Ramos (cell line): ENCODE results near the gene COP1.

Experiments
- in situ Hi-C: fragments of 300-500 bp; cut with MboI; formaldehyde crosslinking; loops from one replicate; pipeline ENCODE4 v1.14.3; 2022; ENCODE audit warnings: low sequenced_read_pairs; ENCODE audit not compliant: unreplicated experiment

The COP1 gene

DNA sequence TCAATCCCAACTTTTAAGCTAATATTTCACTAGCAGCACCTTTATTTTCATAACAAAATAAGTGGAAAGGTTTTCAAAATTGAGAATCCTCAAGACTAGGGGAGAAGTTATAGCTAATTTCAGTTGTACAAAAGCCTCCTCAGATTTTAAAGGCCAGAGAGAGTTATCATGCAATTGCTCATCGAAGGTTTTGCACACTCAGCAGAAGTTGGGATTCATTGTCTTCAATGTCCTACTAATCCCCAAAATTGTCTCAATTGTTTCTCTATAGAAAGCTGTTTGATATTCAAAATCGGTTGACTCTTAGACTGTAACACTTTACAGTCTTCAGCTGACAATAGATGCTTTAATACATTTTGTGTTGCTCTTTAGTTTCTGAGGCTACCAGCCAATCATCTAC is 293.0 kb downstream of the COP1 start:
- in situ Hi-C loops: no loop called here

DNA sequence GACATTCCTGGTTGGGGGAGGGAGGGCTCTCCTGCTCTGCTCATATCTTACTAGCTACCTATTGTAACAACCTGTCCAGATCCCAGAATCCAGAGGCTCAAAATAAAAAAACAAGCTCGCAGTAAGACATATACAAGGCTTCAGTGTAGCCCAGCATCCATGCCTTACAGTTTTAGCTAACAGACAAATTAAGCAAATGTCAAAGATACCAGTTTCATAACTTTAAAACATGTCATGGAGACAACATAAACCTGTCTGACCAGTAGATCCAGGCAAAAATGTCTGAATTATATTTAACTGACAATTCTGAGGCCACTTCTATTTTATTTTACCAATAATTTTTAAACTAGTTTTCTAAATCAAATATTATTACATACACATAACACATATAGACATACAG is 295.9 kb downstream of the COP1 start:
- in situ Hi-C loops: no loop called here

GRCh38 chr1:175906370-175906769 is 300.7 kb downstream of the COP1 start:
- in situ Hi-C loops: no loop called here

GRCh38 chr1:175904808-175905207 is 302.3 kb downstream of the COP1 start:
- in situ Hi-C loops: no loop called here

- in situ Hi-C loops: no loop called here
These were observed 304.8 kb downstream of the COP1 start for GRCh38 chr1:175902281-175902680.

GRCh38 chr1:175901076-175901836 is 305.8 kb downstream of the COP1 start:
- in situ Hi-C loops: no loop called here

DNA sequence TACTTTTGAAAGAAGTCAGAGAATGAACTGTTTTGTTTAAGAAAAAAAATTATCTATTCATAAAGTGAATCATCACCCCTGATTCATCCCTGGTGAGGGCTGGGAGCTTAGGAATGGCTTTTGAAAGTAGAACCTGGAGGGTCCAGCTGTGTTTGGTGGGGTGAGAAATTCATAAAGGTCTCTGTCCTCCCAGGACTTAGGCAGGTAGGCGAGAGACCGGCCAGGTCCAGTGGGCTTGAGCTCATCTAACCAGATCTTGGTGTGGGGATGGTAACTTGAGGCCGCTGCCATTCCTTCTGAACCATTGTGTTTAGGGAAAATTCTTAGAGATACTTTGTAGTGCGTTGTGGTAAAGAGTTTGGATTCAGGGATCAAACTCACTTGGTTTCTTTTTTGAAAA is 306.9 kb downstream of the COP1 start:
- in situ Hi-C loops: no loop called here

DNA sequence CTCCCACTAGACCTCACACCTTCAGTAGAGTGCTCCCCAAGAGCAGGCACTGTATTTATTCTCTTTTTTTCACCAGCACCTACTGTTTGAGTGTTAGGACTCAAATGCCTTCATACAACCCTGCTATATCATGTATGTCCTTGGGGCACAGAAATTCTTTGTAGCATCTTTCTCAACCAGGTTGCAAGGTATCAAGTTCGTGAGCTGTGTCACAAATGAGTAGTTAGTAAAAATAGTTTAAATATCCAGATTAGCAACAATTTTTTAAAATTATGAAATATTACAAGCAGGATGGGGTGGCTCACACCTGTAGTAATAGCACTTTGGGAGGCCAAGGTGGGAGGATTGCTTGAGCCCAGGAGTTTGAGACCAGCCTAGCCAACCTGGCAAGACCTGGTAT is 311.1 kb downstream of the COP1 start:
- in situ Hi-C loops: no loop called here
